ENCODE data around the gene CTSK.
"Not testable (repeated sequence)": the region's sequence is repeated elsewhere in the genome, so short reads cannot be mapped to it uniquely, and the experiment has no call there.

CTSK gene

GRCh38 chr1:150804671-150805070, 3.4 kb downstream of the CTSK start:
- no peak for DNase-seq

GRCh38 chr1:150799089-150799488, 9.0 kb downstream of the CTSK start:
- DNase-seq = no peak

- no peak for DNase-seq
Observed at GRCh38 chr1:150798525-150798924, 9.5 kb downstream of the CTSK start.

GRCh38 chr1:150796374-150796773, 11.7 kb downstream of the CTSK start:
- no peak for DNase-seq

GRCh38 chr1:150793778-150794177, 14.3 kb downstream of the CTSK start:
- not testable (repeated sequence) for DNase-seq

- DNase-seq = no peak
Observed at GRCh38 chr1:150793221-150793620, 14.8 kb downstream of the CTSK start.

GRCh38 chr1:150791585-150791984, 16.5 kb downstream of the CTSK start:
- DNase-seq = no peak

- DNase-seq = no peak
Observed at GRCh38 chr1:150789396-150789795, 18.7 kb downstream of the CTSK start.

GRCh38 chr1:150788946-150789345, 19.1 kb downstream of the CTSK start:
- DNase-seq = no peak

GRCh38 chr1:150787455-150787854, 20.6 kb downstream of the CTSK start:
- DNase-seq = no peak

GRCh38 chr1:150780510-150780909, 27.6 kb downstream of the CTSK start:
- DNase-seq = no peak

- no peak for DNase-seq
Observed at GRCh38 chr1:150778409-150778808, 29.7 kb downstream of the CTSK start.

GRCh38 chr1:150777544-150777943, 30.5 kb downstream of the CTSK start:
- no peak for DNase-seq

GRCh38 chr1:150775931-150776505, 32.0 kb downstream of the CTSK start:
- DNase-seq = not testable (repeated sequence)

- no peak for DNase-seq
Observed at GRCh38 chr1:150775276-150775675, 32.8 kb downstream of the CTSK start.

GRCh38 chr1:150772326-150772725, 35.7 kb downstream of the CTSK start:
- DNase-seq = no peak

GRCh38 chr1:150767704-150768103, 40.4 kb downstream of the CTSK start:
- not testable (repeated sequence) for DNase-seq

GRCh38 chr1:150765977-150766301, 42.1 kb downstream of the CTSK start:
- not testable (repeated sequence) for DNase-seq

- DNase-seq = no peak
Observed at GRCh38 chr1:150765296-150765976, 42.6 kb downstream of the CTSK start, which contains the start of gene CTSS. CTSS (minus strand) TSS chr1:150765778; CDS start chr1:150764763, 1,015 bp downstream.

- no peak for DNase-seq
Observed at GRCh38 chr1:150764617-150765101, 43.4 kb downstream of the CTSK start.

- no peak for DNase-seq
Observed at GRCh38 chr1:150763018-150763417, 45.0 kb downstream of the CTSK start.

GRCh38 chr1:150762552-150762951, 45.5 kb downstream of the CTSK start:
- DNase-seq = no peak

- no peak for DNase-seq
Observed at GRCh38 chr1:150761801-150762200, 46.3 kb downstream of the CTSK start.

- DNase-seq = no peak
Observed at GRCh38 chr1:150760013-150760412, 48.0 kb downstream of the CTSK start.

- DNase-seq = no peak
Observed at GRCh38 chr1:150753416-150753815, 54.6 kb downstream of the CTSK start.

All from activated effector memory CD4-positive, alpha-beta T cell treated with Interleukin-2 at 50 U/mL for 16 hours (primary cell).